GM03348 (cell line): ENCODE results near the gene AATK.

Source experiments
- DNase-seq: peaks from one replicate; pipeline ENCODE4 v3.0.0; 2012; ENCODE audit warnings: low spot score

Gene AATK

DNA sequence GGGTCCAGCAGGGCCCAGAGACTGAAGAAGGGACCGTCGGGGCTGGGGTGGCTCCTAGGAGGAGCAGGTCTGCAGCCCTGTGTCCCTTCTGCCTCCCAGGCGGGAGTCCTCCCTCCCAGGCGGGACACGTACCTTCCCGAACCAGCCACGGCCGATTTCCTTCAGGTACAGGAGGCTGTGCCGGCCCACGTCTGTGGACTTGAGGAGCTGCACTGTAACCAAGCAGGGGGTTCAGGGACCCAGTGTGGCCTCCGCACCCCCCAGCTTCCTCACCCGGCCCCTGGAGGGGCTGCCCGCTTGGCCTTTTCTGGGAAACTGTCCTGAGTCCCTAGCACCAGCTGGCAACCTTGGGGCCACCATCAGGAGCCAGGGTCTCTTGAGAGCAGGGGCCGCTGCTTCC lies 37.7 kb downstream of the AATK start:
- DNase-seq, result no peak

DNA sequence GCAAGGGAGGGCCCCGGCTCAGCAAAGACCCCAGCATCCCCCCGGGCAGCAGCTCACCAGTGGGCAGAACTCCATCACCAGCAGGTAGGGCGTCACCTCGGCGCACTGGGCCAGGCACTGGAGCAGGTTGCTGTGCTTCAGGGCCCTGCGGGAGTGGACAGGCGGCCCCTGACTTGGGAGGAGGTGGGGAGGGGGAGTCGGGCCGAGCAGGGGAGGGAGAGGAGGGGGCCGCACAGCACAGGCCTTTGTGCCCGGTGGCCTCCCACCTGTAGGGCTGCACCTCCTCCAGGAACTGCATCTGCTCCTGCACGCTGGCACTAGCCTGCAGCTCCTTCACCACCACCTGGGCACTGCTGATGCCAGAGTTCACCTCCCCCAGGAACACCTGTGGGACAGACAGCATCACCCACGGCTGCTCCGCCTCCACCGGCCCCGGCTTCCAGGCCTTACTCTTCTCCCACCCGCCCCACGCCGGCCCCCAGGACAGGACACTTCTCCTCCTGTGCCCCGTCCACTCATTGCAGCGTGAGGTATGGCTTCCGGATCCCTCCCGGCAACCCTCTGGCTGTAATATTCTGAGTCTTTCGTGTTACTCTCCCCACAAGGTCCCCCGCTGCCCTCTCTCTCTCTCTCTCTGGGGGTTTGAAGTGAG lies 38.4 kb downstream of the AATK start:
- DNase-seq, result no peak

DNA sequence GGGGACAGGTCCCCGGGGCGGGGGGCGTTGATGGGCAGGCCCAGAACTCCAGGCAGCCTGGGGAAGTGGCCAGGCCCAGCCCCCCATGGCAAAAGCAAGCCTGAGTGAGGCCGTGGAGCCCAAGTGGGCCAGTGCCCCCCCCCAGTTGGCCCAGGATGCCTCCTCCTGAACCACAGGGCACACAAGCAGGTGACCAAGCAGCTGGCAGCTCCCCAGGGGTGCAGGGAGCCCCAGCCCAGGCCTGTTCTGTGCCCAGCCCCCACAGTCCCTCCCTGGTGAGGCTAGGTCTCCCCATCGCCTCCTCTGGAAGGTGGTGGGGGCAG lies 38.9 kb downstream of the AATK start:
- no peak for DNase-seq

DNA sequence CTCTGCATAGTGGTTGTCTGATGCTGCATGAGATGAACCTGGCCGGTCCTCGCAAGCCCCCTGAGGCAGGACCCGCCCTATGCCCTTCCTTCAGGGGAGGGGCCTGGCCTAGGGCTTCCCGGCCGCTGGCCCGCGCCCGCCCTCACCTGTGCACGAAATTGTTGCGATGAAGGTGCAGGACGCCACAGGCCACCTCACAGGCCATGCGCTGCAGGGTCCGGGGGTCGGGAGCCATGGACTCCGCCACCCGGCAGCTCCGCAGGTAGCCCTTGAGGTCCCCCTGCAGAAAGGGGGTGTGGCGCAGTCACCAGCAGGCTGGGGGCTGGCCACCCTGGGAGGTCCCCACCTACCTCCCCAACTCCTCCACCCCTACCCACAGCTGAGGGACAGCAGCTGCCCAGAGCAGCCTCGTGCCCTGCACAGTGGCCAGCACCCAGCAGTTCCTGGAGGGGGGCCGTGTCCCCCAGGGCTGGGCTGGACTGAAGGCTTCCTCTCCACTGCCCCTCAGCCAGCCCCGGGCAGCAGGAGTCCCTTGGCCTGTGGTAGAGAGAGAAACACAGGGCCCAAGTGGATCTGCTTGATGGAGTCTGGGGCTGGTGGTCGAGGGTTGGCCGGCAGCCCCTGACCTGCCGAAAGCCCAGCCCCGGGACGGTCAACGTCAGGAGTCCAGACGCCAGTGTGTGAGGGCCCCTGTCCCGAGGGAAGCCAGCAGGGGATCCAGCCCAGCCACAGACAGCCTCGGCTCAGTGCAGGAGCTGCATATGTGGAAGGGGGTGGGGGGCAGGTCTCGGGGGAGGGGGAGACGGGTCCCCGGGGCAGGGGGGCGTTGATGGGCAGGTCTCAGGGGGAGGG lies 39.5 kb downstream of the AATK start:
- DNase-seq, result no peak

DNA sequence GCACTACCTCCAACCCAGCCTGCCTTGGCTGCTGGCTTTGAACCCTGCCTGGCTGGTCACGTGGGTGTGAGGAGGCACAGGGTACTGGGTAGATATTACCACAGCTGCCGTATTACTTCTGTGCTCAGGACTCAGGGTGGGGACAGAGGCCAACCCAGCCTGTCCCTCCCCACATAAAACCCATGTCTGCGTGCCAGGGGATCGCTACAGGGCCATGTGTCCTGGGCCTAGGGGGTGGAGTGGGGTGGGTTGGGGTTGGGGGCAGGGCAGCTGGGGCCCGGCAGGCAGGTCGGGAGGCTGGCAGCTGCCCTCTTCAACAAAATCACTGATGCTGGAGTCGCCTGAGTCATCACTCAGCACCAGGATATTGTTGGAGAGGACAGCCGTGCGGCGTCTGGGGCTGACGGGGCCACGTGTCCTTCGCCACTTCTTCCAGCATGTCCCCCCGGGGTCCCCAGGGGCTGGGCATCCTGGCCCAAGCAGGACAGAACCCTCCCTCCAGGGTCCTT lies 40.4 kb downstream of the AATK start:
- no peak for DNase-seq

DNA sequence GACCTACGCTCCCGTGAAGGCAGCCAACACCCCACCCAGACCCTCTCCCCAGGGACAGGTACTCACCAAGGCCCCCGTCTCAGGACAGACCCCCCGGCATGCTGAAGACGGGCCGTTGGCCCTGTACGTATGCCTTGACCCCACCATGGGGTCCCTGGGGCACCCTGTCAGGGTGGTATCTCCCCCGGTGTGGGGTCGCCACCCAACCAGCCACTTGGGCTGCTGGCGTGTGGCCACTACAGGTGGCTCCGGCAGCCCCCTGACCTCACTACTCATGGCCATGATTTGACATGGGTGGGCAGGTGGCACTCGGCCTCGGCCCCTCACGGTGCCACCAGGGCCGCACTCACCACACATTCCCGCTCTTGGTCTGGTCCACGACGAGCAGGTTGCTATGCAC lies 41.6 kb downstream of the AATK start:
- no peak for DNase-seq

DNA sequence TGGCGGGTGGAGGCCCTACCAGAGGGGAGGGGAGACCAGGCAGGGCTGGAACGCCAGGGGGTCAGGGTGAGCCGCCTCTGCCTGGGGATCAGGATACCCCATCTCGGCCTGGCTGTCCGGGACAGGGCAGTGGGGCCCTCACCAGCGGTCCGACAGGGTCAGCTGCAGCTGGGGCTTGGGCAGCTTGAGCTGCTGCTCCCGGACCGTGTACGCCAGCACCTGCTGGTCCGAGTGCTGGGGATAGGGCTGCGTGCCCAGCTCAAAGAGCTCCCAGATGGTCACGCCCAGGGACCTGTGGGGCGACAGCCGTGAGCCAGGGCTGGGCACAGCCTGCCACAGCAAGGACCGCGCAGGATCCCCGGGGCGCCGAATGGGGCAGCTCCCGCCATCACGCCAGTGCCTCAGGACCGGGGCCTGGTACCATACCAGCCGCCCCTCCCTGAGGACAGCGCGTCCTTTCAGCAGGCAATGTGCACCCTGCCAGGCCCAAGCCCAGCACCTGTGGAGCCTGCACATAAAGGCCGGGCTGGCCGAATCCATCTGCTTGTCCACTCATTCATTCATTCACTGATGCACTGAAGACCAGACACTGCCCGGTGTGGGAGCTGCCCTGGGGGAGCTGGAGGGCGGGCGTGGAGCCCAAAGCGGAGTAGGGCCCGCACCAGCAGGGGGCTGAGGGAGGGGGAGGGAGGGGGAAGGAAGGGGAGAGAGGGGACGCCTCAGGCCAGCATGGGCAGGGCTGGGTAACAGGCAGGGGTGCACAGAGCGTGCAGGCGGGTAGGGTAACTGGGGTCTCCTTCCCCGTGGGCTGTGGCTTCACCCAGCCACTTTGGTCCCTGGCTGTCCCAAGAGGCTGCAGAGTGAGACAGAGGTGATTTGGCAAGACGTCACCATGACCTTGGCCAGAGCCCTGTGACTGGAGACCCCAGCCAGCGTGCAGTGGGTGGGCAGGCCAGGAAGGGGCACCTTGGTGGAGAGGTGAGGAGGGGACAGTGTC lies 42.7 kb downstream of the AATK start:
- no peak for DNase-seq

DNA sequence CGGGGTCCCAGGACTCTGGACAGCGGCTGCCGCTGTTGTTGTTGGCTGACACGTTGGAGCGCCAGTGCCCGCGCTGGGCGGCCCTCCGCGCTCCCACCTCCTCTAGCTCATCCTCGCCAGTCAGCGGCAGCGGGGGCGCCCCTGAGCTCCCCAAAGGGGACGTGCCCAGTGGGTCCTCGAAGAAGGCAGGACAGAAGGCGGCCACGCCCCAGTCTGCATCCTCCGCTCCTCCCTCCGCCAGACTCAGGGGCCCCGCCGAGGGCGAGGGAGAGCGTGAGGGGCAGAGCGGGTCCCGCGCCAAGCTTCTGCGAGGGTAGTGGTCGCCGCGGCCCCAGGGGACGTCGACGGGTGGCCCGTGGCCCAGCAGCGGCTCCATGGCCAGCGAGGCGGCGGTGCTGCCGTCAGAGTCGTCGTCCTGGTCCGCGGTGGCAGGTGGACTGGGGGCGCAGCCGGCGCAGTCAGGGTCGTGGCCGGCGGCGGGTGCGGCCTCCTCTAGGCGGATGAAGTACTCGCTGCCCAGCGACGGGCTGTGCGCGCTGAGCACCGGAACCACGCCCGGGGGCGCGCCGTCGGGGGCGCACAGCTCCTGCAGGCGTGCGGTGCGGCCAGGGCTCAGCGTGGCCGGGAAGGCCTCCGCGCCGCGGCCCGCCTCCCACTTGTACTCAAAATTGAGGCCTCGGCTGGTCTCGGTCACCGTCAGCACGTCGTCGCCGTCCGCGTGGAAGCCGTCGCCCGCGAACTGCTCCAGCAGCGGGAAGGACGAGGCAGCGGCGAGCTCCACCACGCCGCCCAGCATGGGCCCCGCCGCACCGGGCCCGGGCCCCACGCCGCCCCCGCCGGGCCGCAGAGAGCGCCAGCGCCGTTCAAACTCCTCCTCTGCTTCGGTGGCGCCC lies 43.9 kb downstream of the AATK start:
- DNase-seq, result no peak

DNA sequence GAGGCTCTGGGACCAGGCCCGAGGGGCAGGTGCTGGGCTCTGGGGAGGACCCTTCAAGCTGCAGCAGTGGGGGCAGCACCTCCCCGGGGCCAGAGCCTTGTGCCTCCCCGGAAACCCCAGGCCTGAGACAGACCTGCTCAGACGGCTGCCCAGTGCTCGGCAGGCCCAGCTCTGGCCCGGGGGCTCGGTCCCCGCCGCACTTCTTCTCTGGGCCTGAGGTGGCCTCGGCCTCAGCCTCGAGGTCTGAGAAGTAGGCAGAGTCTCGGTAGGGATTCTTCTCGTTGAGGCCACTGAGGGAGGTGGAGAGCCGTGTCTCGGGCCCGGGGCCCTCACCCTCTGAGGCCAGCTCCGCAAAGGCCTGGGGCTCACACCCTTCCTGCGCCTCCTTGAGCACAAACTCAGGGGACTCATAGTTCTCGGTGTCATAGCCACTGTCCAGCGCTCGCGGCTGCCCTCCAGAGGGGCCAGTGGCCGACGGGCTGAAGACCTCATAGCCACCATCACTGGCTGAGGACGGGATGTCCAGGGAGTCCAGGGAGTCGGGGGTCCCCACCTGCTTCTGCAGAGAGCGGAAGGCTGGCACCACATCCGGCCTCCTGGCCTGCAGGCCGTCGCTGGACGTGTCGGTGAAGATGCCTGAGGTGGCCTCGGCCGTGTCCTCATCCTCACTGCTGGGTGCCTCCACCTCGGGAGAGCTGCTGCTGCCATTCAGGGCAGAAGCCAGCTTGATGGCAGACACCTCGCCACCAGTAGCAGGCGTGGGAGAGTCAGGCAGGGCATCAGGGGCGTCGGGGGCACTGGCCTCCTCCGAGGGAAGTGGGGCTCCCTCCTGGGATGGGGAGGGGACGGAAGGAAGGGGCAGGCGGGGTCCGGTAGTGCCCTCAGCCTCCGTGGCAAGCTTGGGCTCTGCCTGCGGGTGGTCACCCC lies 45.1 kb downstream of the AATK start:
- DNase-seq, result no peak

DNA sequence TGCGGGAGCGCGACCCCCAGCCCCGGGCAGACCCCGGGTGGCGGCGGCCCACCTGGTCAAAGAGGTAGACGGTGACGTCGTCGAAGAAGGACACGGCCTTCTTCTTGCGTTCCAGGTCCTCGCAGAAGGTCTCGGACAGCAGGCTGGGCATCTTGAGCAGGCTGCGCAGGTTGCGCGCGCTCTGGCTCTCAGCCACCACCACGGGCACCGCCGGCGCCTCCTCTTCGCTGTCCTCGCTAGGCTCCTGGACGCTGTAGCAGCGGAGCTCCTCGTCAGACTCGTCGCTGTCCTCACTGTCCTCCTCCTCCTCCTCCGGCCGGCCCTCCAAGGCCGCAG lies 45.9 kb downstream of the AATK start:
- DNase-seq, result no peak

DNA sequence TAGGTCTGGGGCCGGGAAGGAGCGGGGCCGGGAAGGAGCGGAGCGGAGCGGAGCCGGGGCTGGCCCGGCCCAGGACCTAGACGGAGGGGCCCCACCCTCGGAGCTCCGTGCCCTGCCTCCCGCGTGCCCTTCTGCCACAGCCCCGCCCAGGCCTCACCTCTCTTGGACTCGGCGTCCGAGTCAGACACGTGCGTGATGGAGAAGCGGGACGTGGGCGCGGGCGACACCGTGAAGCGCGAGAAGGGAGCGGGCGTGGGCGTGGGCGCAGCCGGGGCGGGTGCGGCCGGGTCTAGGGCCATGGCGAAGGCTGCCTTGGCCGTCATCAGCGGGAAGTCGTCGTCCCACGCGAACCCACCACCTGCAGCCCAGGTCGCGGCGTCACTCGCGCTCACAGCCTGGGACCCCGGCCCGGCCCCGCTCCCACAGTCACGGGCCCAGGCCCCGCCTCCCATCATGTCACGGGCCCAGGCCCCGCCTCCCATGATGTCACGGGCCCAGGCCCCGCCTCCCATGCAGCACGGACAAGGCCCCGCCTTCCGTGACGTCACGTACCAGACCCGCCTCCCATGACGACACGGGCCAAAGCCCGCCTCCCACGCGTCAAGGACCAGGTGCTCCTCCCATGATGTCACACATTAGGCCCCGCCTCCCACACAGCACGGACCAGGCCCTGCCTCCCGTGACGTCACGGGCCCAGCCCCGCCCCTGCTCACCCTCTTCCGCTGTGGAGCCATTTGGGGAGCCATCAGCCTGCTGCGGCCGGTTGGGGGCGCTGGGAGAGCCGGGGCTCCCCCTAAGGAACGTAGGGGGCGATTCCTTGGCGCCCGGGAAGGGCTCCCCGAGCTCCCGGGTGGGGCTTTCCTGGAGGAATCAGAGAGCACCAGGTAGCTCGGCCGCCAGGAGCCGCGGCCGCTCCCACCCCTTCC lies 46.5 kb downstream of the AATK start:
- peak; percentile 97 for DNase-seq

DNA sequence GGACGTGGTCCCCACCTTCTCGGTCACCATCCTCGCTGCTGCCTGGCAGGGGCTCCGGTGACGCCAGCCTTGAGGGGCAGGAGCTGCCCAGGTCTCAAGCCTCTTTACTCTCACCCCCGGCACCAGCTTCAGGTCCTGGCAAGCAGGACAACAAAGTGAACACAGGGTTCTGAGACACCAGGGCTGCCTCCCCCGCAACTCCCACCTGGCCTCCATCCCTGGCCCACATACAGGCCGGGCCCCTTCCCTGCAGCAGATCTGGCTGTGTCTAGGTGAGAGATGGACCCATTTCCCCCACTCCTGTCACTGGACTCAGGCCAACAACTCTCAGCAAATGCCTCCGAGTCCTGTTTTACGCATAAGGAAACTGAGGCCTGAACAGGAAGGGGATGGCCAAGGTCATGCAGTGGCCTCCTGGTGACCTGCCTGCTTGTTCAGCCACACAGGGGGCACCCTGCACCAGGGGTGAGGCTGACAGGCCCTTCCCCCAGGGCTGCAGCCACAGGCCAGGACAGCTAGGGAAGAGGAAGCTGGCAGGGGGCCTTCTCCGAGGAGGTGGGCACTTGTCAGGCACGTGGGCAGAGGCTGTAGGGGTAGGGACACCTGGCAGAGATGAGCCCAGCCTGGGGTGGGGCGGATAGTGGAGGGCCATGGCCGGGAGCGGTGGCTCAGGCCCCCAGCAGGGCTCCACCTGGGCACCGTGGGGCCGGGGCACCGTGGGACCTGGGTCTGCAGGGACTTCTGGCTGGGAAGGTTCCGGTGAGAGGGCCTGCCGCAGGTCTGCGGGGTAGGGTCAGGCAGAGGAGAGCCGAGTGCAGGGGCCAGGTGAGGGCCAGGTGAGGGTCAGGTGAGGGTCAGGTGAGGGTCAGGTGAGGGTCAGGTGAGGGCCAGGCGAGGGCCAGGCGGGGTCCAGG lies 47.5 kb downstream of the AATK start:
- no peak for DNase-seq

DNA sequence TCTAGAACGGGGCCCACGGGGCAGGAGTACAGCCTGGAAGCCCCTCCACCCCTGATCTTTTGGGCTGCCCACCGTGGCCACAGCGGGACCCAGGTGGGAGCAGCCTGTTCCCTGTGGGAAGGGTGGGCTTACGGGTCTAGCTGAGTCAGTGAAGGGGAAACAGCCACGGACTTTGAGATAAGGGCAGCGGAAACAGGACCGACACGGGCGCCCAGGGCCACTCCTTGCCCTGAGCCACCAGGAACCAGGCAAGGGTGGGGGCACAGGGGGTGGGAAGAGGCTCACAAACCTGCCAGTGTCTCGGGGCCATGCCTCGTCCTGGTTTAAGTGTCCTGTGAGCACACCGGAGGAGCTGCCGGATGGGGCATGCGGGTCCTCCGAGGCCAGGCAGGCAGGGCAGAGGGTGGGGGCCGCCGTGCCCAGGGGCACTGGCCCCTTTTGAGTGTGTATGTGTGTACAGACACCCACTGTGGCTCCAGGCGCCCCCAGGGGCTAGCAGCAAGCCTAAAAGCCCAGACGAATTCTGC lies 48.3 kb downstream of the AATK start:
- DNase-seq, result no peak

DNA sequence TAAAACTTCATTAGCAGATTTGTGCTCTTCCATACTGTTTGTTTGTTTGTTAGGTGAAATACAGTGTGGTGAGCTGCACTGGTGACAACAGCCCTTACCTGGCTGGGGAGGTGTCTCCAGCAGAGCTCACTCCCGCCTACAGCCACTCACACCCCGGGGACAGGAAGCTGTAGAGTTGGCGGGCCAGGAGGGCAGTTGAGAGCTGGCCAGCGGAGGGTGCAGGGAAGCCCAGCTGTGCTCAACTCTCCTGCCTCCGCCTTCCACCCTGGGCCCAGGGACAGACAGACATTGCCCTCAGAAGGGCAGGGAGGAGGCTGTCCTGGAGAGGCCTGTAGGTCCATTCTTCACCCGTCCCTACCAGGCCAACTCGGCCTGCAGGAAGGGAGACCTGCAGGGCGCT lies 49.3 kb downstream of the AATK start:
- no peak for DNase-seq

DNA sequence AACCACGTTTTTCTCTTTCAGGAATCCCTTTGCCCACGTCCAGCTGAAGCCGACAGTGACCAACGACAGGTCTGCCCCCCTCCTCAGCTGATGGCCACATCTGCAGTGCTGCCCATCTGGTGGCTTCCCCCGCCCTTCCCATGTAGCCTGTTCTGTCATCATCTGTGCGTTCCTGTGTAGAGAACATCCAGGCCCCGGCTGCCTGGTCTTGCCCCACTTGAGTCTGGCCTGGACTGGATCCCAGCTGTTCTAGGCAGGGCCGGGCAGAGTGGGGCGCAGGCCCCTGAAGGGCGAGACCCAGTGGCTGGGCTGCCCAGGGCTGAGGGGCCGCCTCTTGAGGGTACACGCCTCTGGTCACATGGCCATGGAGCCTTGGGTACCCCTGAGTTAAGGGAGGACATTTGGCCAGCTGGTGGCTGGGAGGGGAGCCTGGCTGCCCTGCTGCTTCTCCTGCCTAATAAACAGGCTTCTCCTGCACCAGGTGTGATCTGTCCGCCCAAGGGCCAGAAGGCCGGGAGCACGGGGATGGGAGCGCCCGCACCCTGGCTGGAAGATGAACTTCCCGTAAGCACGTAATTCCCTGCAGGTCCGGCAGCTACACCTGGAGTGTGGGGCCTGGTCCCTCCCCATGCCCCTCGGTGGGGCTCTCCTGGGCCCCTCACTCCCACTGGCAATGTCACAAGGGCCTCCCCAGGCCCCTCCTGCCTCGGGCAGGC lies 50.1 kb downstream of the AATK start:
- DNase-seq, result no peak

DNA sequence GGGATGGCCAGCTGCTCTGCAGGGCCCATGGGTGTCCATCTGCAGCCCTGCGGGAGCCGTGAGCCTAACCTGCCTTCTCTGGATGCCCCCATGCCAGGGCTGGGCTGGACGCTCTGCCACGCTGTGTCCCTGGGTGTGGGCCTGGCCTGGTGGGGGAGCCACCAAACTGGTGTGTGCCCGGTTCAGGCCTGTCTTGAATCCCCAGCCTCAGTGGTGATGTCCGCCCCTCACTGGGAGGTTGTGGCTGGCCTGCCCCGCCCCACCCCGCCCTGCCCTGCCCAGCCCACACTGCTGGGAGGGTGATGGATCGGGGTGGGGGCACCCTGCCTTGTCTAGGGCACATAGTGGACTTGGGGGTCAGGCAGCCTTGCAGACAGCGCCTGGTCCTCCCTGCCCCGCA lies 50.8 kb downstream of the AATK start:
- DNase-seq, result no peak

DNA sequence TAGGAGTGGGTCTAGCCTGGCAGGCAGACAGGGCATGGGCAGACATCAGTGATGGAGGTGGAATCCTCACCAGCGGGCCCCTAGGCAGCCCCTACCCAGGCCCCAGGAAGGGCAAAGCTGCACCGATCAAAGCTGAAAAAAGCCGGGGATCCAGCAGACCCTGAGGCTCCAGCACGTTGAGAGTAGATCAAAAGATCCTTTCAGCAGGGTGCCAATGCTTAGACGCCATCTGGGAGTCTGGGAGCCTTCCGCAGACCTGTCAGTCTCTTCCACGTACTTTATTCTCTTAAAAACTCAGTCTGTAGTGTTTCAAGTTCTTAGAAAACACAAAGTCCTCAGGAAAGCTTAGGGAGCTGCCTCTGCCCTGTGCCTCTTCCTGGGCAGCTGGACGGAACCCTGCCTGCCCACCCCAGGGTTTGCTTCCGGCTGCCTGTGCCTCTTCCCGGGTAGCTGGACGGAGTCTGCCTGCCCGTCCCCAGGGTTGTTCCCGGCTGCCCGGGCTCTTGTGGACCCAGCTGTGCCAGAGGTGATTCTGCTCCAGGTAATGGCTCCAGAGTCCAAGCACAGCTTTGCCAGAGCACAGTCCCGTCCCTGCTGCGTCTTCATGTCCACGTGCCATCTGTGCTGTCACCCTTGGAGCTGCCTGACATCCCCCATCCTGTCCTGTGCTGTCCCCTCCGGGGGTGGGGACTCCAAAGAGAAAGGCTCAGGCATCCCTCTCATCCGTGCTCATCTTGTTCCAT lies 51.5 kb downstream of the AATK start:
- no peak for DNase-seq
